Omental fat pad (tissue), 4 donors: ENCODE measurements around the gene SLC36A3. TPM values are rescaled to one million over a fixed set of nuclear protein-coding genes. Genes with fewer than 3 reads are reported as not detected.
"Not testable (repeated sequence)": the region's sequence is repeated elsewhere in the genome, so short reads cannot be mapped to it uniquely, and the experiment has no call there.

Source experiments
- ATAC-seq: fragments of 150-250 bp; one replicate; pipeline ENCODE4 v1.9.1; 2016; ENCODE audit warnings: mild to moderate bottlenecking, moderate library complexity; ENCODE audit not compliant: low FRiP score
- DNase-seq: peaks from one replicate; pipeline ENCODE4 v3.0.0-alpha.2; 2019; ENCODE audit warnings: low spot score
- total RNA-seq, 4 donors: library from RNA; depleted of rRNA; stranded (reverse); fragments of >200 nt; gene quantifications; one replicate each; pipeline ENCODE4 v1.1.0, GENCODE V29; 2016
- TF ChIP-seq, protein P1 (sequence below), 3 donors: fragments of 450-650 bp; IDR thresholded peaks; one replicate each; pipeline ENCODE4 v1.5.1; 2016 to 2017; ENCODE audit warnings: antibody characterized with exemption in 3 of 3, mild to moderate bottlenecking in 3 of 3, moderate library complexity in 2 of 3

SLC36A3 gene
- total RNA-seq, 4 donors from 2014 or later = not detected

DNA sequence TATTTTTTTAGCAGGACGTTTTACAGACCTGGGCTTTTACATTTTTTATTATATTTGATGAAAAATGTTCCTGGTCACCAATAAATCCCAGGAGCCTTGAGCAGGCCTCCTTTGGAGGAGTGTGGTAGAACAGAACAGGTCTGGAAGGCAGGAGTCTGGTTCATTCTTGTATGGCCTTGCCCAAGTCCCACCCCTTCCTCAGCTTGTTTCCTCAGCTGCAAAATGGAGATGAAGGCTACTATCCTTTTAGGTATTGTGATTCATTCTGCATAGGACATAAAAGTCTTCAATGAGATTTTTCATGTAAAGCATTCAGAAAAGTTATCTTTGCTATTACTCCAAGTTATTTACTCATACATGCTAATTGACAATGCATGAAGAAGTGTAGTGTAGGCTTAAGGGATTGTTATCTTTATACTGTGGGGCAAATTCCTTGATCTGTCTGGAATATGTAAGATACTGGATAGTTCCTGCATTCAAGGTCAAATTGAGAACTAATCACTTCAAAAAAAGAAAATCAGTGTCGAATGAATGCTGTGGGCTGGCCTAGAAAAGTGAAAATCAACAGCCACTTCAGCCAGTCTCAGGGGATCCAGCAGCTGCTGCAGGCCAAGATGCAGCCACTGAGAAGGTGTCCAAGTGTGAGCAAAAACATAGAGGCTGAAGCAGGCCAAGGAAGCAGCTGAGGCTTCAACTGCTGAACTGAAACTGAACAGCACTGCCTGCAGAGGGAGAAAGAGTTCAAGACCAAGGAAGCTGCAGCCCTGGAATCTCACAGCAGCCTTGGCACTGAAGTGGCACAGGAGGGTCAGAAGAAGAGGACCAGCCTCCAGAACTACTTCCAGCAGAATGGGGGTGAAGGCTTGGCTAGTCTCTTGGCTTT is 15.5 kb upstream of the SLC36A3 start:
- no peak for DNase-seq
- TF ChIP-seq, protein P1, sequence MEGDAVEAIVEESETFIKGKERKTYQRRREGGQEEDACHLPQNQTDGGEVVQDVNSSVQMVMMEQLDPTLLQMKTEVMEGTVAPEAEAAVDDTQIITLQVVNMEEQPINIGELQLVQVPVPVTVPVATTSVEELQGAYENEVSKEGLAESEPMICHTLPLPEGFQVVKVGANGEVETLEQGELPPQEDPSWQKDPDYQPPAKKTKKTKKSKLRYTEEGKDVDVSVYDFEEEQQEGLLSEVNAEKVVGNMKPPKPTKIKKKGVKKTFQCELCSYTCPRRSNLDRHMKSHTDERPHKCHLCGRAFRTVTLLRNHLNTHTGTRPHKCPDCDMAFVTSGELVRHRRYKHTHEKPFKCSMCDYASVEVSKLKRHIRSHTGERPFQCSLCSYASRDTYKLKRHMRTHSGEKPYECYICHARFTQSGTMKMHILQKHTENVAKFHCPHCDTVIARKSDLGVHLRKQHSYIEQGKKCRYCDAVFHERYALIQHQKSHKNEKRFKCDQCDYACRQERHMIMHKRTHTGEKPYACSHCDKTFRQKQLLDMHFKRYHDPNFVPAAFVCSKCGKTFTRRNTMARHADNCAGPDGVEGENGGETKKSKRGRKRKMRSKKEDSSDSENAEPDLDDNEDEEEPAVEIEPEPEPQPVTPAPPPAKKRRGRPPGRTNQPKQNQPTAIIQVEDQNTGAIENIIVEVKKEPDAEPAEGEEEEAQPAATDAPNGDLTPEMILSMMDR (IDR thresholded peaks at IDR 0.05) = no peak
- ATAC-seq = no peak

DNA sequence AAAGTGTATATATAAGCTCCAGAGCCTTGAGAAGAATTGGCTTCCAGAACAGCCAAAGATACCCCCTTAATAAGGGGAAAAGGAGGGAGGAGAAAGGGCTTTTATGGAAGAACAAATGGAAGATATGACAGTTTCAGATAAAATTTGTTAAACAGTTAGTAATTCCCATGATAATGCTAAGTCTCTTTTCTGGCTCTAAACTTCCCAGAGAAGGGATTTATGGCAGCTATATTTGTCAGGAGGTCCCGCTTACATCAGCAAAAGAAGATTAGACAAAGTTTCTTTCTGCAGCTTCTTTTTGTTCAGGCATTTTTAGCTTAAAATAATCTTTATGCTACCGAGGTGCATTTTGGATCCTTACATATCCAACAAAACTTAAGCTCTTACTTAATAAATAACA is 14.3 kb upstream of the SLC36A3 start:
- ATAC-seq = no peak
- DNase-seq = no peak
- TF ChIP-seq, protein P1 (IDR thresholded peaks at IDR 0.05) = no peak

DNA sequence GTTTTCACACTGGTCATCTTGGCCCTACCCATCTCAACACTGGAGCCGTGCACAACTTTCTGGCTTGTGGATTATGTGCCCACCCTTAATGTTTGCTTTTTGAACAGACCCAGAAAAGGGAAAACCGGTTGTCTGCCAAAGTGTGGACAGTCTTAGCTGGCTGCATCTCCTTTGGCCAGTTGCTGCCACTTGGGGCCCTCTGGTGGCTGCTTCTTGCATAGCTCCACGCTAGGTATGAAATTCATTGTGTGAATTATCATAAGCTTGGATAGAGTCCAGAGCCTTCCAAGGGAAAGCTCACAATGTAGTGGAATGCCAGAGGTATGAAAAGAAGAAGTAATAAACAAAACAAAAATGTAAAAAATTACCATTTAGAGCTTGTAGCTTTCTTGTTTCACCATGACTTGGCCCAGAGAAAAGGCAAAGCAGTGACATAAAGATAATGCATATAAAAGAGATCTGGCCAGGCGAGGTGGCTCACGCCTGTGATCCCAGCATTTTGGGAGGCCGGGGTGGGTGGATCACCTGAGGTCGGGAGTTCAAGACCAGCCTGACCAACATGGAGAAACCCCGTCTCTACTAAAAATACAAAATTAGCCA is 12.5 kb upstream of the SLC36A3 start:
- TF ChIP-seq, protein P1 (IDR thresholded peaks at IDR 0.05) = peak in 2 of 3 donors; percentile 25 to 44
- ATAC-seq (peak; percentile 84), DNase-seq (peak; percentile 76)

DNA sequence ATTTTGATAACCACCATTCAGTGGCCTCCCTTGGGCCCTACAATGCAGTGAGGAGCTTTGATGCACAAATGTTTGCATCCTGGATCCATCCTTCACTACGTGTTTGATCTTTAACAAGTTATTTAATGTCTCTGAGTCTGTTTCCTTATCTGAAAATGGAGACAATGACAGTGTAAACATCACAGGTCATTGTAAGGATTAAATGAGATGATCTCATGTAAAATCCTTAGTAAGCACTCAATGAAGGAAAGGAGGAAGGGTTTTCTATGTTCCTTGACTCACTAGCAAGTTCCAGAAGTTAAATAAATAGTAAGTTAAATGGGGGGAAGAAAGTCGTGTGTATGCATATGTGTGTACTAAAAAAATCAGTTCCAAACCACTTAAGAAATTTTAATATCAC is 9.8 kb upstream of the SLC36A3 start:
- TF ChIP-seq, protein P1 (IDR thresholded peaks at IDR 0.05) = no peak
- ATAC-seq = no peak
- DNase-seq = no peak

DNA sequence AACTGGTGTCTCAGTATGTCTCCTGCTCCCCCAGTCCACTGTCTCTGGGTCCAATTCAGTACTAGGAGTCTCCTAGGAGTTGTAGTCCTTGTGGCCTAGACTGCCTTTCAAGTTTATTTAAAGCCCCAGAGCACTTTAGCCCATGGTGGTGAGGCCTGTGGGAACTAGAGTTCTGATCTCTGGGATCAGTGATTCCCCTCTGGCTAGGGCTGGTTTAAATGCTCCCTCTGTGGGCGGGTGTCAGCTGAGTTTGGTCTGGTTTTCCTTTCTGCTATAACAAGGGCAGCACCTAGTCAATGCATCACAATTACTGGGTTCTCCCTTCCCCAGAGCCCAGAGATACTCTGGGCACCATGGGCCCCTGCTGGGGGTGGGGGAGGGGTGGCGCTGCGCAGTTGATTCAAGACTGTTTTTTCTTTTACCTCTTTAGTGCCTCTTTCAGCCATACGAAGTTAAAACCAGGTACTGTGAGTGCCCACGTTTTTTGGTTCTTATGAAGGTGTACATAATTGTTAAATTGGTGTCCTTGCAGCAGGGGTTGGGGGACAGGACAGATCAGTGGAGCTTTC is 9.3 kb upstream of the SLC36A3 start:
- TF ChIP-seq, protein P1 (IDR thresholded peaks at IDR 0.05) = no peak
- ATAC-seq (no peak), DNase-seq (no peak)

DNA sequence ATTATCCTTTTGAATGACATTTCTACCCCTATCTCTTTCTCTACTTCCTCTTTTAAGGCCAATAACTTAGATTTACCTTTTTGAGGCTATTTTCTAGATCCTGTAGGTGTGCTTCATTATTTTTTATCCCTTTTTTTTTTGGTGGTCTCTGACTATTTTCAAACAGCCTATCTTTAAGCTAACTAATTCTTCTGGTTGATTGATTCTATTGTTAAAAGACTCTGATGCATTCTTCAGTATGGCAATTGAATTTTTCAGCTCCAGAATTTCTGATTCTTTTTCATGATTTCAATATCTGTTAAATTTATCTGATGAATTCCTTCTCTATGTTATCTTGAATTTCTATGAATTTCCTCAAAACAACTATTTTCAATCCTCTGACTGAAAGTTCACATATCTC is 7.4 kb upstream of the SLC36A3 start:
- ATAC-seq (no peak), DNase-seq (no peak)

DNA sequence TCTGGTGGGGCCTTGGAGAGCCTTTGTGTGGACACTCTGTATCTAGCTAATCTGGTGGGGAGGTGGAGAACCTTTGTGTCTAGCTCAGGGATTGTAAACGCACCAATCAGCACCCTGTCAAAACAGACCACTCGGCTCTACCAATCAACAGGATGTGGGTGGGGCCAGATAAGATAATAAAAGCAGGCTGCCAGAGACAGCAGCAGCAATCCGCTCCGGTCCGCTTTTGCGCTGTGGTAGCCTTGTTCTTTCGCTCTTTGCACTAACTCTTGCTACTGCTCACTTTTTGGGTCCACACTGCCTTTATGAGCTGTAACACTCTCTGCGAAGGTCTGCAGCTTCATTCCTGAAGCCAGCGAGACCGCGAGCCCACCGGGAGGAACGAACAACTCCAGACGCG is 6.3 kb upstream of the SLC36A3 start:
- not testable (repeated sequence) for DNase-seq, ATAC-seq

More for the DNA sequence above, 7.4 kb upstream of the SLC36A3 start:
- TF ChIP-seq, protein P1 (IDR thresholded peaks at IDR 0.05) = no peak

DNA sequence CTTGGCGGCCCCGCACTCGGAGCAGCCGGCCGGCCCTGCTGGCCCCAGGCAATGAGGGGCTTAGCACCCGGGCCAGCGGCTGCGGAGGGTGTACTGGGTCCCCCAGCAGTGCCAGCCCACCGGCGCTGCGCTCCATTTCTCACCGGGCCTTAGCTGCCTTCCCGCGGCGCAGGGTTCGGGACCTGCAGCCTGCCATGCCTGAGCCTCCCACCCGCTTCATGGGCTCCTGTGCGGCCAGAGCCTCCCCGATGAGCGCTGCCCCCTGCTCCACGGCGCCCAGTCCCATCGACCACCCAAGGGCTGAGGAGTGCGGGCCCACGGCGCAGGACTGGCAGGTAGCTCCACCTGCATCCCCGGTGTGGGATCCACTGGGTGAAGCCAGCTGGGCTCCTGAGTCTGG is 5.7 kb upstream of the SLC36A3 start:
- DNase-seq, ATAC-seq: not testable (repeated sequence)
